Peyer's patch (tissue), 4 donors: Measurements from ENCODE around the gene CSRNP2. TPM values are rescaled to one million over a fixed set of nuclear protein-coding genes. Genes with fewer than 3 reads are reported as not detected.

ENCODE experiments used
- DNase-seq, 3 donors: peaks; one replicate each; pipeline ENCODE4 v3.0.0-alpha.2; 2017 to 2019
- H3K27ac ChIP-seq, 4 donors: fragments of 200-600 bp; sonication (generic); one replicate each; pipeline ENCODE4 v1.5.1; 2016 to 2019
- H3K27me3 ChIP-seq, 2 donors: fragments of 200-600 bp; sonication (generic); one replicate each; pipeline ENCODE4 v1.5.1; 2019
- H3K36me3 ChIP-seq, 3 donors: fragments of 200-600 bp; sonication (generic); one replicate each; pipeline ENCODE4 v1.5.1; 2016 to 2019
- H3K4me1 ChIP-seq, 4 donors: fragments of 200-600 bp; sonication (generic); one replicate each; pipeline ENCODE4 v1.5.1; 2016 to 2019
- H3K4me3 ChIP-seq, 4 donors: fragments of 200-600 bp; sonication (generic); 1 replicate in 3 of 4; 2 replicates in 1 of 4; pipeline ENCODE4 v1.5.1; 2016 to 2019; ENCODE audit warnings: mild to moderate bottlenecking in 1 of 4
- H3K9me3 ChIP-seq, 4 donors: fragments of 200-600 bp; sonication (generic); one replicate each; pipeline ENCODE4 v1.5.1; 2016 to 2019; ENCODE audit warnings: mild to moderate bottlenecking in 1 of 4
- CTCF ChIP-seq, 6 experiments: fragments of 450-650 bp in 4 of 6; fragments of 200-600 bp in 2 of 6; sonication (generic) in 1 of 6; IDR thresholded peaks; one replicate each; pipeline ENCODE4 v1.5.1; 2017 to 2019; ENCODE audit warnings: antibody characterized with exemption in 6 of 6, mild to moderate bottlenecking in 3 of 6, moderate library complexity in 1 of 6
- POLR2A ChIP-seq, 2 donors: fragments of 450-650 bp; IDR thresholded peaks; one replicate each; pipeline ENCODE4 v1.5.1; 2017; ENCODE audit warnings: antibody characterized with exemption in 2 of 2, mild to moderate bottlenecking in 2 of 2, moderate library complexity in 2 of 2
- total RNA-seq, 4 donors: library from RNA; depleted of rRNA; stranded (reverse); fragments of >200 nt; gene quantifications; one replicate each; pipeline ENCODE4 v1.1.0, GENCODE V29; 2016

The CSRNP2 gene
- total RNA-seq, 4 donors from 2014 or later: 17.8 to 23.1 (median 21.1) TPM

DNA sequence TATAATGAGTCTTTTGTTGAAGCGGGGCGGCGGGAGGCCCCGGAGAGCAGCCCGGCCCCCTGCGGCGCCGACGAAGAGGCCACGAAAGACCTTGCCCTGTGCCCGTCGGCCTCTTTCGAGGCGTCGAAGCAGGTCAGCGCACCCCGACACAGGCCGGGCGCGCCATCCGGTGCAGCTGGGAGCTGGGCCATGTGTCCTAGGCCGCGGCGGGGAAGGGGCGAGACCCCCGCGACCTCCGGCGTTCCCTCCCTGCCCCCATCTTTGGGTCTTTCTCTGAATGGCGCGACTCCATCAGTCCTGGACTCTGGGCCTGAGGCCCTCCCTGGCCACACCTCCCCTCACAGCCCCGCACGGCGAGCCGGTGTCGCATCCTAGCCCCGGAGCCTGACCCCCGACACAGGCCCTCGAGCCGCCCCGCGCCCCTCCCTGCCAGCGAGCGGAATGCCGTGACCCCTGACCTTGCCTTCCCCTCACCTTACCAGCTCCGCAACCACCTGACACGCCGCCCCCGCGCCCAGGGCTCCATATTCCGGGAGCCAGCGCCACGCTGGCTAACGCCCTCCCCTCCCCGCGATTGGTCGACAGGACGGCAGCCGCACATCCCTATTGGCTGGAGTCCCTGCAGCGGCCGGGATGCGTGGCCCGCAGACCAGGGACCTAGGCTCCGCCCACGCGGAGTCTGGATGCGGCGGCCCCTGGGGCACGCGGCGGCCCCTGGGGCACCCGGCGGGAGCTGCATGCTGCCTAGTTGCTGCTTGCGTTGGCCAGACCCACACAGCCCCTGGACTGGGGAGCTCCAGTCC, 57.4 kb downstream of the CSRNP2 start, which contains the start of gene SLC11A2:
TSS of gene SLC11A2 (minus strand) at position 549 of the 803 bp plus-strand sequence. CDS start 15,656 bp downstream, outside the sequence.
- peaks cover 0 to 40% (median 8%) of the 10 kb centered on the region in 4 donors for H3K4me1 ChIP-seq
- peak within 1 kb of the TSS; percentile 83 to 93 (median 88) for H3K27ac ChIP-seq

GRCh38 chr12:51025338-51025835, 58.0 kb downstream of the CSRNP2 start:
- Histone ChIP-seq H3K36me3 (no peaks in the 10 kb centered on the region), H3K27ac (peak overlapping the region; percentile 83 to 93 (median 88)), H3K9me3 (no peaks in the 10 kb centered on the region), H3K4me3 (peak overlapping the region; percentile 64 to 91 (median 82)), H3K27me3 (no peaks in the 10 kb centered on the region), H3K4me1 (peaks cover 0 to 40% (median 8%) of the 10 kb centered on the region in 4 donors)
- no peak for TF ChIP-seq POLR2A (IDR thresholded peaks at IDR 0.05)
- no peak for TF ChIP-seq CTCF (IDR thresholded peaks at IDR 0.05)
- peak in 1 of 3 donors; percentile 43 for DNase-seq

More for the DNA sequence above, 57.4 kb downstream of the CSRNP2 start, which contains the start of gene SLC11A2:
- no peaks in the 10 kb centered on the region for H3K36me3 ChIP-seq
- DNase-seq: peak; percentile 93 to 97 (median 97)
- peak within 1 kb of the TSS; percentile 64 to 91 (median 82) for H3K4me3 ChIP-seq
- H3K27me3 ChIP-seq: no peaks in the 10 kb centered on the region
- H3K9me3 ChIP-seq: no peaks in the 10 kb centered on the region
- TF ChIP-seq POLR2A (IDR thresholded peaks at IDR 0.05) (peak; percentile 35 to 59), CTCF (IDR thresholded peaks at IDR 0.05) (peak in 2 of 6 experiments; percentile 23 to 30)

DNA sequence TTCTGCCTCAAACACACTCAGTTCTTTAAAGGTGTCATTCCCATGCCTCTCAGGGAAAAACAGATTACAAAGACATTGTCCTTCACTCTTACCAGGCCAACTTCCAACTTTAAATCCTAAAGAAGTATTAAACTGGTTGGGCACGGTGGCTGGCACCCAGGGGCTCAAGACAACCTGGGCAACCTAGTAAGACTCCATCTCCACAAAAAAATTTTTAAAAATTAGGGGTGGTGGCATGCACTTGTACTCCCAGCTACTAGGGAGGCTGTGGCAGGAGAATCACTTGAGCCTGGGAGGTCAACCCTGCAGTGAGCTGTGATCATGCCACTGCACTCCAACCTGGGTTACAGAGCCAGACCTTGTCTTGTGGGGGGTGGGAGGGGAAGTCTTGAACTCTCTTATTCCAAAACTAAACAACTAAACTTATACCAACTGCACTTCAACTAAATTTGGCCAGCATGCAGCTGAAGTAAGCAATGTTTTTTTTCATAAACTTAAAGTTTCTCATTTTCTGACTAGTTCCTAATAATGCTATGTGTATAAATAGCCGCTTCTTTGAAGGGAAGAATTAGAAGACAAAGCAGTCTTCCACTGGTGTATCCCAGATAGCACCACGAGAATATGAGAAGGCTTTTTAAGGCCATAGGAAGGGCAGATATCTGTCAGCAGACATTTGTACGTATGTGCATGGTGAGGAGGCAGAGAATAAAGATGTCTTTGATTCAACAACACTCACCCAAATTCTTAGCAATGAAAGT, 59.6 kb downstream of the CSRNP2 start:
- peak in 1 of 3 donors; percentile 41 for DNase-seq
- TF ChIP-seq POLR2A (IDR thresholded peaks at IDR 0.05) (no peak), CTCF (IDR thresholded peaks at IDR 0.05) (no peak)
- peak overlapping the region; percentile 10 to 74 (median 42) for H3K4me3 ChIP-seq
- no peaks in the 10 kb centered on the region for H3K36me3 ChIP-seq
- H3K27ac ChIP-seq: peak overlapping the region; percentile 83 to 93 (median 88)
- H3K27me3 ChIP-seq: no peaks in the 10 kb centered on the region
- peaks cover 0 to 40% (median 8%) of the 10 kb centered on the region in 4 donors for H3K4me1 ChIP-seq
- no peaks in the 10 kb centered on the region for H3K9me3 ChIP-seq

DNA sequence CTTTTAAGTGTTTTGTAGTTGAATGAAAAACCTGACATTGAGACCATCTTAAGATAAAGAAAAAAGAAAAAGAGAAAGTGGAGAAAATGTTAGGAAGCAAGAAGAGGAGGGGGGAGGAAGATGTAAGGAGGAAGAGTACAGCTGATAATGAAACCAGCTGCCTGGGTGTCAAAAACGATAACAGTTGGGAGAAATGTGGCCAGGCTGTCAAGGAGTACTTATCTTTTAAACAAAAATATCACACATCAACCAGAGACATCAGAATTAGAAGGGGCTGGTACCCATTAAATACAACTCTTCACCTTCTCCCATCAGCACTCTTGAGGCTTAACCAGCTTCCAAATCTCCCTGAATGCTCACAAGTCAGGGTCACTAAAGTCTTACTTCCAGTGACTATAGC, 61.7 kb downstream of the CSRNP2 start:
- DNase-seq: no peak
- Histone ChIP-seq H3K4me1 (peaks cover 0 to 38% (median 8%) of the 10 kb centered on the region in 4 donors), H3K4me3 (no peak overlapping the region), H3K9me3 (no peaks in the 10 kb centered on the region), H3K36me3 (no peaks in the 10 kb centered on the region), H3K27me3 (no peaks in the 10 kb centered on the region), H3K27ac (no peak overlapping the region)
- TF ChIP-seq POLR2A (IDR thresholded peaks at IDR 0.05) (no peak), CTCF (IDR thresholded peaks at IDR 0.05) (no peak)

DNA sequence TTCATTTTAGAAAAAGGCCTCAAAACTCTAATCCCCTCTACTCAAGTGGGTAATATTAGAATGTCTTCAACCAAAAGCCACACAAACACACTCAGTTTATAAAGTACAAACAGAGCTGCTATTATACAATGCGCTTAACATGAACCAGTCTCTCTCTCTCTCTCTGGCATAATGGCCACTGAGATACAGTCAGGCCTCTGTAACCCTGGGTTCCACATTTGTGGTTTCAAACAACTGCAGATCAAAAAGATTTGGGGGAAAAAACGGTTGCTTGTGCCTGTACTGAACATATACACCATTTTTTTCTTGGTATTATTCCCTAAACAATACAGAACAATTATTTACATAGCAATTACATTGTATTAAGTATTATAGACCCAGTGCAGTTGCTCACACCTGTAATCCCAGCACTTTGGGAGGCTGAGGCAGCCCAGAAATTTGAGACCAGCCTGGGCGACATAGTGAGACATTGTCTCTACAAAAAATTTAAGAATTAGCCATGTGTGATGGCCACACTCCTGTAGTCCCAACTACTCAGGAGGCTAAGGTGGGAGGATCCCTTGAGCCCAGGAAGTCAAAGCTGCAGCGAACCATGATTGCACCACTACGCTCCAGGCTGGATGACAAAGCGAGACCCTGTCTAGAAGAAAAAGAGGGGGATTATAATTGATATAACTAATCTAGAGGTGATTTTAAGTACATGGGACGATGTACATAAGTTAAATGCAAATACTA, 62.8 kb downstream of the CSRNP2 start:
- TF ChIP-seq CTCF (IDR thresholded peaks at IDR 0.05): no peak
- no peak for TF ChIP-seq POLR2A (IDR thresholded peaks at IDR 0.05)
- no peak overlapping the region for H3K27ac ChIP-seq
- H3K4me3 ChIP-seq: no peak overlapping the region
- DNase-seq: peak in 1 of 3 donors; percentile 27
- H3K9me3 ChIP-seq: no peaks in the 10 kb centered on the region
- no peaks in the 10 kb centered on the region for H3K36me3 ChIP-seq
- H3K4me1 ChIP-seq: peaks cover 0 to 35% (median 6%) of the 10 kb centered on the region in 4 donors
- H3K27me3 ChIP-seq: no peaks in the 10 kb centered on the region
